ENCODE results near the gene RASGRF1. TPM values are rescaled to one million over a fixed set of nuclear protein-coding genes. Genes with fewer than 3 reads are reported as not detected.

The RASGRF1 gene
- total and polyA plus RNA-seq, 2 experiments from 2014 or later, result 0.05 to 0.24 TPM

- Mint-ChIP-seq H3K4me3 (no peak overlapping the region), H3K27me3 (ENCODE audit: insufficient read depth, low read depth, poor library complexity) (peaks cover 7% of the 10 kb centered on the region), H3K36me3 (ENCODE audit: low read depth) (no peaks in the 10 kb centered on the region), H3K27ac (no peak overlapping the region), H3K4me1 (peaks cover 5% of the 10 kb centered on the region; the same call in 1 of the 3 replicates), H3K9me3 (no peaks in the 10 kb centered on the region)
- no peaks in the 10 kb centered on the region for H3F3A ChIP-seq (replicated peaks; ENCODE audit: low read depth)
- H3K4me1 ChIP-seq (ENCODE audit: insufficient read depth), result no peaks in the 10 kb centered on the region
- DNase-seq (ENCODE audit: low spot score) (no peak), ATAC-seq (no peak)
- no peak overlapping the region for H3K4me2 ChIP-seq
- H3K9me2 ChIP-seq (ENCODE audit: insufficient read depth), result no peaks in the 10 kb centered on the region
- no peak overlapping the region for H2AFZ ChIP-seq
- H3K27me3 ChIP-seq (ENCODE audit: insufficient read depth), result no peaks in the 10 kb centered on the region
- H3K36me3 ChIP-seq (ENCODE audit: insufficient read depth), result no peaks in the 10 kb centered on the region
- no peaks in the 10 kb centered on the region for H4K20me1 ChIP-seq (replicated peaks; ENCODE audit: insufficient read depth)
- no peak overlapping the region for H3K27ac ChIP-seq (ENCODE audit: low read depth)
- no peak for TF ChIP-seq ZNF331 (CRISPR knock-in tag; IDR thresholded peaks at IDR 0.05; ENCODE audit: low read depth)
- no peak for TF ChIP-seq JUNB (IDR thresholded peaks at IDR 0.05; ENCODE audit: unreplicated experiment)
- no peak for TF ChIP-seq EZH2phosphoT487 (IDR thresholded peaks at IDR 0.05; ENCODE audit: unreplicated experiment)
- no peak for TF ChIP-seq CTCF (conservative IDR thresholded peaks at IDR 0.05; ENCODE audit: low read depth in 2 of 2)
- no peak for TF ChIP-seq POLR2AphosphoS5 (IDR thresholded peaks at IDR 0.05; ENCODE audit: low read depth)
- TF ChIP-seq ZNF114 (CRISPR knock-in tag; IDR thresholded peaks at IDR 0.05), result no peak
- no peak for TF ChIP-seq NANOG (IDR thresholded peaks at IDR 0.05; ENCODE audit: borderline replicate concordance)
- TF ChIP-seq ZNF462 (CRISPR knock-in tag; IDR thresholded peaks at IDR 0.05), result no peak
- TF ChIP-seq ETS1 (IDR thresholded peaks at IDR 0.05), result no peak
- no peak for TF ChIP-seq STAT1 (IDR thresholded peaks at IDR 0.05; ENCODE audit: unreplicated experiment)
- no peak for TF ChIP-seq REST (IDR thresholded peaks at IDR 0.05; ENCODE audit: unreplicated experiment)
- no peak for TF ChIP-seq EZH2 (IDR thresholded peaks at IDR 0.05; ENCODE audit: low read depth, unreplicated experiment)
- TF ChIP-seq CREB1 (CRISPR knock-in tag; IDR thresholded peaks at IDR 0.05; ENCODE audit: low read depth), result no peak
- no peaks in the 10 kb centered on the region for H3K79me2 ChIP-seq (replicated peaks; ENCODE audit: insufficient read depth)
- H3K4me3 ChIP-seq, result no peak overlapping the region
Measured at GRCh38 chr15:78960308-78960707, 130.3 kb downstream of the RASGRF1 start.

All from GM23338 (cell line).